H7 (cell line): ENCODE measurements around the gene EIF4E3. TPM values are rescaled to one million over a fixed set of nuclear protein-coding genes. Genes with fewer than 3 reads are reported as not detected.

Experiments used
- DNase-seq: peaks from one replicate; pipeline ENCODE4 v3.0.0; 2012
- H3K27me3 ChIP-seq: 2 replicates; pipeline ENCODE4 v1.6.0; 2011; ENCODE audit warnings: mild to moderate bottlenecking, low read length; ENCODE audit not compliant: control insufficient read depth, insufficient read depth
- H3K36me3 ChIP-seq: replicated peaks from 2 replicates; pipeline ENCODE4 v1.5.1; 2011; ENCODE audit warnings: low read length; ENCODE audit not compliant: control insufficient read depth, insufficient read depth
- H3K4me3 ChIP-seq: 2 replicates; pipeline ENCODE4 v1.5.1; 2011; ENCODE audit warnings: low read depth, mild to moderate bottlenecking, control low read depth, low read length, moderate library complexity; ENCODE audit not compliant: insufficient read depth
- total RNA-seq: library from RNA; depleted of rRNA; stranded (reverse); fragments of >200 nt; shearing (Covaris generic); gene quantifications from 2 replicates; pipeline ENCODE4 v1.2.3, GENCODE V29; 2014

EIF4E3 gene
- total RNA-seq, 1 experiment from 2014 or later = 2.5 TPM

DNA sequence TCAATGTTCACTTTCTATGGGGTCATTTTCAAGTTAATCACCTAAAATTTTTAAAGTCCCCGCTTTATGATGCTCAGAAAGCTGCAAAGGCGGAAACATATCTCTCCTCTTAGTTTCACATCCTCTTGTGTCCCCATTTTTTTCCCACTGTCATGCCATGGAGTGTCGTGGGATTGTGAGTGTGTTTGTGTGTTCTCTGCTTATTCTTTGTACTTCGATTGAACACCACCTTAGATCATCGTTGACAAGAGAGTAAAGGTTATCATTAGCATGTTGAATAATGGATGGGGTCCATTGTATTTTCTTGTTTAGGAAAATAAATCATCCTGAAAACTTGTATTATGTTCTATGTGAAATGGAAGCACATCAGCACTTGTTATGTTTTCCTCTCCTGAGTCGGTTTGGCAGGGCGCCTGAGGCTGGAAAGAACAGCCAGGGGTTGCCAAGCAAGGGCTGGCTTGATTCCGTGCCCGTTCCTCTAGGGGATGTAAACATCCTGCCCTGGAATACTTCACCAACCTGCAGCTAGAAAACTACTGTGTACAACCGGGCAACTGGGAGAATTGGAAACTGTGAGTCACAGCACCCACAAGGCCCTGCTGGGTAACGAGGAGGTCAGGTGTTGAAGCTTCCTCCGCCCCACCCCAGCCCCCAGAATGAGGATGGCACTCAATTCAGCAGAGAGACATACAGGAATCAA lies 67.2 kb downstream of the EIF4E3 start:
- no peak for DNase-seq
- no peaks in the 10 kb centered on the region for H3K36me3 ChIP-seq
- no peaks in the 10 kb centered on the region for H3K27me3 ChIP-seq
- no peak overlapping the region for H3K4me3 ChIP-seq

DNA sequence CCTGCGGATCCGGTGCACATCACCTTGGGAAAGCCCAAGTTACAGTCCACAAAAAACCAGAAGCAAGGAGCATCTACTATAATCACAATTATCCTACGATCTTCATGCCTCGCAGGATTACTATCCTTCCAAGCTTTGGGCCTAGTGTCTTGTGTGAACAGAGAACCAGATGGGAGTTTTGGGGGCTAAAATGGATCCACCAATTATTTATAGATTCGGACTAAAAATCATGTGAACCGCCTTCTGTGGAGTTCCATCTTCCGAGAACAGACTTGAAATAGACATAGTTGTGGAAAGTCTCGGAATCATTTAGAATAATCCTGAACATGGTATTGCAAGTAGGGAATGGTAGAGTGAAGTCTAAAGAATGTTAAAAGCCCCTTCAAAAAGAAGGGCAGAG lies 70.1 kb downstream of the EIF4E3 start:
- Histone ChIP-seq H3K27me3 (no peaks in the 10 kb centered on the region), H3K4me3 (no peak overlapping the region), H3K36me3 (no peaks in the 10 kb centered on the region)
- DNase-seq = no peak

DNA sequence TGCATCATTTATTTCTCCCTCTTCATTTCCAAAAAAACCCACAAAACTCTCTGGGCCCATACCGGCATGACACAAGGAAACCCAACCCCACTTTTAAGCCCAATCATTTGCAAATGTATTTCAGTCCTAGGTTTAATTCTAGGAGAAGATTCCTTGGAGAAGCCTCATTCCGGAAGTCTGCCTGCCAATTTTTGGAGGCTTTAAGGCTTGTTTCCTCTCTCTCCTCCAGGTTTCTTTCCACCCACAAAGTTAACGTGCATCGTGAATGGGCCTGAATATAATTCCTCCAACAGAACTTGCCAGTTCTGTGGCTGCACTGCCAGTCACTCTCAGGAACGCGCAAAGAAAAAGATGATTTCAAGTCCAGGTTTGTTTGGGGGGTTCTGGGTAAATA lies 71.8 kb downstream of the EIF4E3 start:
- Histone ChIP-seq H3K36me3 (no peaks in the 10 kb centered on the region), H3K27me3 (no peaks in the 10 kb centered on the region), H3K4me3 (no peak overlapping the region)
- DNase-seq = no peak

DNA sequence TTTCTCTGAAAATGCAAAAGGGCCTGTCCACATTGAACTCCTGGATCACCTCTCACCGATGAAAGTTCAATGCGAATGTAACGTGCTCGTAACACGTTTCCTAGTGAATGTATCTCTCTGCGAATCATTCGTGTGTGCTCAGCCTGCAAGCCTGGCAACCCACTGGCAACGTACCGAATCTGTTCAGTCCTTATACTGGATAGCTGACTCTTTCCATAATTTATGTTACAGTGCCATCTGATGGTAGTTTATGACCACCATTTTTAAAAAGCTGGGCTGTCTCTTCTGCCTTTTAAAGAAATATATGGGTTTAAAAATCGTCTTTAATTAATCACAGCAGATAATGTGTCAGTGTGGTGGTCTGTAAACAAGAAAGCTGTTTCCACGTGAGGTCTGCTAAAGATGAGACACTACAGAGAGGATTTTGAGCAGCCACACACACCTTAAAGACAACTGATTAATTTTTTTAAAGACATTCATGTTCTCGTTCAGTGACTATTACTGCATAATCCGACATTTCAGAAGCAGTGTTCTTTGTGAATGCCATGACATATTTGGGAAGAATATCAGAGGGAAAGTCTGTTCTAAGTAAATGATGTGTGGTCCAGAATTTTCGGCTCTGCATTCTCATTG lies 72.3 kb downstream of the EIF4E3 start:
- no peak overlapping the region for H3K4me3 ChIP-seq
- H3K27me3 ChIP-seq = no peaks in the 10 kb centered on the region
- peak; percentile 64 for DNase-seq
- no peaks in the 10 kb centered on the region for H3K36me3 ChIP-seq

DNA sequence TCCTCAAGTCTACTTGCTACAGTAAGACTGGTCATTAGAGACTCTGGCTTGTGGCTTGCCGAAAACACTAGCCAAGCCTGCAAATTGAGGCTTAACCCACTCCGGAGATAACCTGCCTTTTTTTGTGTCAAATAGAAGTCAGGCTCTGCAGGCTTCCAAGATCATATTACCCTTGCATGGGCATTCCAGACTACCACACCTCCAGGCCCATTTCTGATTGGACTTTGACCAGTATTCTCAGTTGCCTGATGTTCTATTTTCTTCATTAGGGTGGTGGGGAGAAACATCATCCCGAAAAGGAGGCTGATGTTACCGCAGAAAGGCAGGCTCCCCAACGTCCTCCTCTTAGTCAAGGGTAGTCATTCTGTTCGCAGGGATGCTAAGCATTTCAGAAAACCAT lies 73.6 kb downstream of the EIF4E3 start:
- no peak for DNase-seq
- Histone ChIP-seq H3K4me3 (no peak overlapping the region), H3K36me3 (no peaks in the 10 kb centered on the region), H3K27me3 (no peaks in the 10 kb centered on the region)

DNA sequence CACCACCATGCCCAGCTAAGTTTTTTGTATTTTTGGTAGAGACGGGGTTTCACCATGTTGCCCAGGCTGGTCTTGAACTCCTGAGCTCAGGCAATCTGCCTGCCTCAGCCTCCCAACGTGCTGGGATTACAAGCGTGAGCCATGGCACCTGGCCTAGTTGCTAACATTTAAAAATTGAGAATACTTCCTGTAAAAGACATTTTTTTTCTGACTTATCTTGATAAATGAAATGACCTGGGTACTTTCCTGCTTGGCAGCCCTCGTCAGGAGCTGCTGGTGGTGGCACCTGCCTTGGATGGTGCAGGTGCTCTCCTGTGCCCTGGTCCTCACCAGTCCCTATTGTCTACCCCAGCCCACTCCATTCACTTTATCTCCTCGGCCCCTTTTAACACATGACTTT lies 74.8 kb downstream of the EIF4E3 start:
- no peaks in the 10 kb centered on the region for H3K27me3 ChIP-seq
- no peak for DNase-seq
- no peaks in the 10 kb centered on the region for H3K36me3 ChIP-seq
- no peak overlapping the region for H3K4me3 ChIP-seq

DNA sequence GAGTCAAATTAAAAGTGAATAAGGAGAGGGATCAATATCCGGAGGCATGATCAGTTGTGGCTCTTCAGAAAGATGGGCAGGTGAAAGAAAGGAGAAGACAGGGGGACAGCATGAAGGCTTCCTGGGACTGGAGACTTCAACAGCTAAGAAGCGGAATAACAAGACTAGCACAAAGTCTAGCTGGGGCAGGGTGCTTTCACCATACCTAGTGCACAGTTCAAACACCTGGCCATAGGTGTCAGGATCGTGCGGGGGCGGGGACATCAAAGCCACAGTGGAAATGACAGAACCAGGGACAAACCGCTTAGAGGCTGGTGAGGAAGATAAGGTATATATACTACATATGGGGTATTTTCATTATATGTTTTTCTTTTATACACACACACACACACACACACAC lies 75.4 kb downstream of the EIF4E3 start:
- Histone ChIP-seq H3K27me3 (no peaks in the 10 kb centered on the region), H3K36me3 (no peaks in the 10 kb centered on the region), H3K4me3 (no peak overlapping the region)
- DNase-seq = no peak

DNA sequence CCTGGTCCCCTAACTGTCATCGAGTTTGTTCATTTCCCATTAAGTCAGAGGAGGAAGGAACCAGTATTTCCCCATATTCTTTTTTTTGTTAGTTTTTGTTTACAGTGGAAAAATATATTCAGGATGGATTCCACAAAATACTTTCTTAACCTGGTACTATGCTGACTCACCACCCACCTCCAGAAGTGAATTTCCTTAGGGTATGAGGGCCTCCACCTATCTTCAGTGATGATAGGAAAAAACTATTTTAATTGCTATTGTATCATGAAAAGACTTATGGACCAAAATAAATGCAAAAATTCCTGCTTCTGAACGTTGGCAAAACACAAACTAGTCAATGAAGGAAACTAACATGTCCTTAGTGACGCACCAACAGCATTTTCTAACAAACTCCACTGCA lies 77.5 kb downstream of the EIF4E3 start:
- no peak overlapping the region for H3K4me3 ChIP-seq
- no peaks in the 10 kb centered on the region for H3K36me3 ChIP-seq
- no peak for DNase-seq
- H3K27me3 ChIP-seq = no peaks in the 10 kb centered on the region

DNA sequence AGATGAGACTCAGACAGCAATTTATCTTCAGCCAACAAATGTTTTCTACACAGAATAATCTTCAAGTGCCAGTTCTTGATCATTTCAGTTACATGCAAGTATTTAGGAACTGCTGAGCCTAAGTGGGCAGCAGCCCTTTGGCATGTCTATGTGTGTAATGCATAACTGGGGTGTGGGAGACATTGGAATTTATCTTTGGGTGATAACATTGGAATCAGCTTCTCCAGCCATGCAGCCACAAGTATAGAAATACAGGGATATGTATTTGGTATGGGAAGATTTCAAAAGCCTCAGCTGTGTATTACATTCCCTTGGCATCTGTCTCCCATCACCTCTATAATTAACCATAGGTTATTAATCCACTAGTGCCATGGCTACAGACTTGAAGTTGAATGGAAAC lies 78.2 kb downstream of the EIF4E3 start:
- Histone ChIP-seq H3K4me3 (no peak overlapping the region), H3K36me3 (no peaks in the 10 kb centered on the region), H3K27me3 (no peaks in the 10 kb centered on the region)
- no peak for DNase-seq

DNA sequence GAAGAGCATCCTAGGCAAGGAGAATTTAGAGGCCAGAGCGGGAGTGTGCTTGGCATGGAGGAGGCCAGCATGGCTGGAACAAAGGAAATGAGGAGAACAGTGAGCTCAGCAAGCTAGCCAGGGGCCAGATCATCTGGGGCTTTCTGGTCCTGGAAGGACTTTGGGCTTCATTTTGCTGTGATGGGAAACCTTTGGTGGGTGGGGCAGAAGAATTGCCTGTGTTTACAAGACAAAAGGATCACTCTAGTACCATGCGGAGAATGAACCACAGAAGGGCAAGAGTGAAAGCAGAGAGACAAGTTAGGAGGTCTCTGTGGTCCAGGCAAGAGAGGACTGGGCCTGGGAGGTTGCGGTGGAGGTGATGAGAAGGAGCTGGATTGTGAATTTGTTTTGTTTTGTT lies 80.1 kb downstream of the EIF4E3 start:
- DNase-seq = no peak
- Histone ChIP-seq H3K27me3 (no peaks in the 10 kb centered on the region), H3K4me3 (no peak overlapping the region), H3K36me3 (no peaks in the 10 kb centered on the region)

DNA sequence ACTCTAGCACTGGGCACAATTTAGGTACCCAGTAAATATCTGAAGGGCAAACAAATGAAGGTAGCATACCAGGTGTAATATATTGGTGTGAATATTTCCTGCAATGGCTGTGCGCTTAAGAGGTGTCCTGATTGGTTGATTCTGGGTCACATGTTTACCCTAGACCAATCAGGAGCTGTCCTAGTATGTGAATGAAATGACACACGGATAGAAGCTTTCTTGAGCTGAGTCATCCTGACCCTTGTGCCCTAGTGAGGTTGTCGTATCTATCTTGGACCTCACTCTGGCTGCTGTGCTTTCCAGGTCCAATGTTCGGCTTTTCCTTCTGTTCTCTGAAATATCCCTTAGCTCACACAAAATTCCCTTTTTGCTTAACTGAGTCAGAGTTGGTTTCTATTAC lies 83.5 kb downstream of the EIF4E3 start:
- DNase-seq = no peak
- Histone ChIP-seq H3K27me3 (no peaks in the 10 kb centered on the region), H3K36me3 (no peaks in the 10 kb centered on the region), H3K4me3 (no peak overlapping the region)

DNA sequence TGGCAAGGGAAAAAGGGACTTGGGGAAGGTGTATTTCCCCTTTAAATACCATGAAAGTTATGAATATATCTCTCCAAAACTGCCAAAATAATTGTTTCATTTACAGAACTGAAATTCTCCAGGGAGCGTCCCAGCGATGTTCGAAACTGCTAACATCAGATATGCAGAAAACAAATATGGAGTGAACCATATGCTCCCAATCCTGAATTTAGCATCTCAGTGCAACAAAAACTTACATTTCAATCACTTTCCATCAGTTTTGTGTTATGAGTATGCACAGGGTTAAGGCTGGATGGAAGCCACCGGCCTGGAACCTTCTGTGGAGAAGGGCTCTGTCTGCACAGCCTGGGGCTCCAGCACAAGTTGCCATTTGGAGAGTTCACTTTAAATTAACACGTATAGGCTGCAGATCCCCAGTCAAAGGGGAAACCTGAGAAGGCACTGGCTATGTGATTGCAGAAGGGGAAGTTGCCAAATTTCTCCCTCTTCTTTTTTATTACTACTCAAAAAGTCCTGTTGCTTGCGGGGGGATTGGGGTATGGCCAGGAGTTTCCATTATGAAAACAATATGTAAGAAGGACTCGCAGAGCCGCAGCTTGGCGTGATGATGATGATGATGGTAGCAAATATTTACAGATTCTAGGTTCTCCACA lies 84.7 kb downstream of the EIF4E3 start:
- H3K4me3 ChIP-seq = no peak overlapping the region
- DNase-seq = no peak
- no peaks in the 10 kb centered on the region for H3K36me3 ChIP-seq
- no peaks in the 10 kb centered on the region for H3K27me3 ChIP-seq

DNA sequence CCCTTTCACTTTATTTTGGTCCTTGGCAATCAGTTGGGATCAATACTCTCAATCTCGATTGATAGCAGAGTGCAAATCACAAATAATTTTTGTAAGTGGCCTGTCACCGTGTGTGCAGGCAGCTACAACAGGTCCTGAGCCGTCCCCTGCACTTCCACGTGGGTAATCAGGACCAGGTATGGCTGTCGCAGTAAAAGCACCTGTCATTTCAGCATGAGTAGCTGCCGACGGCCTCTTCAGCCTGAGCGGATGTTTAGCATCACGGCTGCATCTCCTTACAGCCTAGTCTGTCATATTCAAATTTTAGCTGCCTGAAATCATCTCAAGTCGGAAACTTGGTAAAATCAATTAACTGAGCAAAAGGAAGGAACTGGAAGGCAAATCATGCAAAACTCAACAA lies 88.7 kb downstream of the EIF4E3 start:
- H3K4me3 ChIP-seq = no peak overlapping the region
- H3K36me3 ChIP-seq = no peaks in the 10 kb centered on the region
- H3K27me3 ChIP-seq = no peaks in the 10 kb centered on the region
- no peak for DNase-seq

DNA sequence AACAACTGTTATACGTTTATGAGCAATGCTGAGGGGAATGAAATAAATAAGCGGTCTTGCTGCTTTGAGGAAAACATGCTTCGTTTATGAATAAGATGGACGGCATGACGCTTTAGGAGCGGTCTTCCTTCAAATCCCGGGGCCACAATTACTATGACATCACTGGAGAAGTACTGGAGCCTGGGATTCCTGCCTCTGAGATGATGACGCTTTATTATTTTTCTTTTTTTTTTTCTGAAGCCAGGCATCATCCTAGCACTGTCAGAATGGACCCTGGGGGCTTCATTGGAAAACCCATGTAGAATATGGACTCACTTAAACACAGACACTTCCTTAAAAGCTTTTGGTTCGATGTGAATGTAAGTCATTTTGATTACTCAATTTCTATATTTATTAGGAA lies 89.2 kb downstream of the EIF4E3 start:
- no peak for DNase-seq
- H3K4me3 ChIP-seq = no peak overlapping the region
- H3K27me3 ChIP-seq = no peaks in the 10 kb centered on the region
- H3K36me3 ChIP-seq = no peaks in the 10 kb centered on the region

DNA sequence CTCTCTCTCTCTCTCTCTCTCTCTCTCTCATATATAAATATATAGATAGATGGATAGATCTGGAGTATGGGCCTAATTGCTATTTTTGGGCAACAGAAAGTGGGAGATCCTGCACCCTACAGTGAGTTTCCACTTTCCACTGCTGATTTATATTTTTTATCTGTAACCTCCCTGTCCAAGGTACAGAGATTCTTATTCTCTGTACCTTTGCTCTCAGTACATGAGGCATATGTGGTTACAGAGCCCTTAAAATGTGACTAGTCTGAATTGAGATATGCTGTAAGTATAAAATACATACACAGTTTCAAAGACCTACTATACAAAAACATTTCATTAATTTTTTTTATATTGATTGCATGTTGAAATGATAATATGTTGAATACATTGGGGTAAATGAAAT lies 90.5 kb downstream of the EIF4E3 start:
- H3K4me3 ChIP-seq = no peak overlapping the region
- no peaks in the 10 kb centered on the region for H3K36me3 ChIP-seq
- no peaks in the 10 kb centered on the region for H3K27me3 ChIP-seq
- DNase-seq = no peak
